ENCODE results near the gene MAPK11. TPM values are rescaled to one million over a fixed set of nuclear protein-coding genes. Genes with fewer than 3 reads are reported as not detected.

The MAPK11 gene
- polyA plus RNA-seq, 10 donors = 4.6 to 8.4 (median 5.8) TPM

Other genes with a start within 250 kb of the MAPK11 start
- gene TTLL8, start 212.1 kb downstream of the MAPK11 start, polyA plus RNA-seq (ENCODE audit: insufficient read length in 10 of 10) = not detected
- gene MLC1, start 185.0 kb downstream of the MAPK11 start, polyA plus RNA-seq (ENCODE audit: insufficient read length in 10 of 10) = 1 to 10 TPM in 2 of 10 donors, under 1 TPM in 8; 0.39 to 1.4 (median 0.78) TPM
- under 1 TPM; 0.12 to 0.61 (median 0.39) TPM for gene MOV10L1, start 180.4 kb downstream of the MAPK11 start, polyA plus RNA-seq (ENCODE audit: insufficient read length in 10 of 10)
- under 1 TPM in 8 of 10 donors, not detected in 2; 0.08 to 0.24 (median 0.11) TPM for gene PANX2, start 99.6 kb downstream of the MAPK11 start, polyA plus RNA-seq (ENCODE audit: insufficient read length in 10 of 10)
- gene TRABD, start 84.5 kb downstream of the MAPK11 start, polyA plus RNA-seq (ENCODE audit: insufficient read length in 10 of 10) = 10 to 100 TPM; 12.0 to 21.1 (median 17.5) TPM
- 10 to 100 TPM in 9 of 10 donors, 1 to 10 TPM in 1; 6.8 to 16.9 (median 12.4) TPM for gene SELENOO, start 69.4 kb downstream of the MAPK11 start, polyA plus RNA-seq (ENCODE audit: insufficient read length in 10 of 10)
- 10 to 100 TPM; 15.8 to 38.6 (median 24.1) TPM for gene TUBGCP6, start 25.4 kb downstream of the MAPK11 start, polyA plus RNA-seq (ENCODE audit: insufficient read length in 10 of 10)
- gene HDAC10, start 19.1 kb downstream of the MAPK11 start, polyA plus RNA-seq (ENCODE audit: insufficient read length in 10 of 10) = 10 to 100 TPM in 9 of 10 donors, 1 to 10 TPM in 1; 9.2 to 23.1 (median 16.1) TPM
- 10 to 100 TPM in 9 of 10 donors, 1 to 10 TPM in 1; 8.6 to 38.0 (median 22.5) TPM for gene MAPK12, start 8.7 kb downstream of the MAPK11 start, polyA plus RNA-seq (ENCODE audit: insufficient read length in 10 of 10)
- 100 to 1,000 TPM in 1 of 10 donors, 10 to 100 TPM in 9; 60.5 to 100 (median 83.4) TPM for gene PLXNB2, start 37.3 kb upstream of the MAPK11 start, polyA plus RNA-seq (ENCODE audit: insufficient read length in 10 of 10)
- gene DENND6B, start 56.6 kb upstream of the MAPK11 start, polyA plus RNA-seq (ENCODE audit: insufficient read length in 10 of 10) = 1 to 10 TPM; 3.3 to 7.7 (median 4.6) TPM
- gene PPP6R2, start 72.9 kb upstream of the MAPK11 start, polyA plus RNA-seq (ENCODE audit: insufficient read length in 10 of 10) = 10 to 100 TPM; 24.6 to 37.0 (median 31.5) TPM
- 10 to 100 TPM; 29.7 to 43.8 (median 37.9) TPM for gene SBF1, start 204.7 kb upstream of the MAPK11 start, polyA plus RNA-seq (ENCODE audit: insufficient read length in 10 of 10)
- under 1 TPM; 0.25 to 0.63 (median 0.39) TPM for gene ADM2, start 211.2 kb upstream of the MAPK11 start, polyA plus RNA-seq (ENCODE audit: insufficient read length in 10 of 10)
- under 1 TPM in 1 of 10 donors, not detected in 9; 0.14 TPM for gene MIOX, start 216.5 kb upstream of the MAPK11 start, polyA plus RNA-seq (ENCODE audit: insufficient read length in 10 of 10)
- 10 to 100 TPM; 25.8 to 49.4 (median 38.2) TPM for gene LMF2, start 237.3 kb upstream of the MAPK11 start, polyA plus RNA-seq (ENCODE audit: insufficient read length in 10 of 10)
- gene NCAPH2, start 237.8 kb upstream of the MAPK11 start, polyA plus RNA-seq (ENCODE audit: insufficient read length in 10 of 10) = 10 to 100 TPM; 24.5 to 39.8 (median 32.0) TPM